Transverse colon (tissue), 4 donors: ENCODE results near the gene ZFAND2B. TPM values are rescaled to one million over a fixed set of nuclear protein-coding genes. Genes with fewer than 3 reads are reported as not detected.
"Not testable (repeated sequence)": the region's sequence is repeated elsewhere in the genome, so short reads cannot be mapped to it uniquely, and the experiment has no call there.

ENCODE experiments used
- DNase-seq: peaks from one replicate; pipeline ENCODE4 v3.0.0-alpha.2; 2019
- H3K27ac ChIP-seq, 4 donors: fragments of 200-600 bp; sonication (generic); 2 replicates each; pipeline ENCODE4 v1.5.1; 2016 to 2018; ENCODE audit warnings: inconsistent platforms in 4 of 4
- H3K27me3 ChIP-seq: fragments of 200-600 bp; sonication (generic); 2 replicates; pipeline ENCODE4 v1.5.1; 2017; ENCODE audit warnings: inconsistent platforms
- H3K36me3 ChIP-seq, 4 donors: fragments of 200-600 bp; sonication (generic); 2 replicates each; pipeline ENCODE4 v1.5.1; 2017 to 2019; ENCODE audit warnings: inconsistent platforms in 4 of 4
- H3K4me1 ChIP-seq, 4 donors: fragments of 200-600 bp; sonication (generic); 2 replicates each; pipeline ENCODE4 v1.5.1; 2017 to 2020; ENCODE audit warnings: inconsistent platforms in 4 of 4
- H3K4me3 ChIP-seq, 4 donors: fragments of 200-600 bp; sonication (generic); 1 replicate in 1 of 4; 2 replicates in 3 of 4; pipeline versions ENCODE4 v1.5.1 to v1.6.1; 2017 to 2019; ENCODE audit warnings: inconsistent platforms in 4 of 4
- H3K9me3 ChIP-seq, 2 donors: fragments of 200-600 bp; sonication (generic); 2 replicates each; pipeline ENCODE4 v1.5.1; 2017 to 2019; ENCODE audit warnings: inconsistent platforms in 2 of 2
- CTCF ChIP-seq, 5 experiments: fragments of 200-600 bp in 3 of 5; fragments of 450-650 bp in 2 of 5; sonication (generic) in 3 of 5; IDR thresholded peaks; 1 replicate in 2 of 5; 2 replicates in 3 of 5; pipeline ENCODE4 v1.5.1; 2016 to 2017; ENCODE audit warnings: antibody characterized with exemption in 5 of 5, inconsistent platforms in 3 of 5, mild to moderate bottlenecking in 2 of 5, moderate library complexity in 1 of 5
- EP300 ChIP-seq: sonication (generic); formaldehyde crosslinking; IDR thresholded peaks from one replicate; pipeline ENCODE4 v1.6.1; 2017; ENCODE audit warnings: antibody characterized with exemption, low read depth
- POLR2A ChIP-seq: fragments of 450-650 bp; IDR thresholded peaks from one replicate; pipeline ENCODE4 v1.6.1; 2016; ENCODE audit warnings: antibody characterized with exemption, mild to moderate bottlenecking, moderate library complexity
- POLR2AphosphoS5 ChIP-seq, 3 donors: sonication (generic); formaldehyde crosslinking; IDR thresholded peaks; one replicate each; pipeline ENCODE4 v1.6.1; 2016; ENCODE audit warnings: antibody characterized with exemption in 3 of 3
- WGBS, 2 donors: methylation state at CpG; one replicate each; pipeline ENCODE4 v1.1.5; 2018; ENCODE audit warnings: low coverage in 1 of 2; 5-methylcytosine and 5-hydroxymethylcytosine counted together
- in situ Hi-C, 4 donors: fragments of 200-750 bp; cut with MboI; loops; one replicate each; pipeline versions ENCODE4 v1.15.0 to v1.15.1; 2017; ENCODE audit warnings: low sequenced_read_pairs in 3 of 4, low pct_ligation_motif_present in 1 of 4, low pct_unique_long_range_greater_than_20kb in 1 of 4
- intact Hi-C: fragments of 100-400 bp; cut with DNase I; formaldehyde crosslinking; loops from one replicate; pipeline ENCODE4 v1.15.1; 2023; ENCODE audit warnings: low total_unique reads
- total RNA-seq, 4 donors: library from RNA; depleted of rRNA; stranded (reverse); fragments of >200 nt; gene quantifications; one replicate each; pipeline ENCODE4 v1.1.0, GENCODE V29; 2016

Gene ZFAND2B
- total RNA-seq, 4 donors from 2014 or later: 90.2 to 156 (median 119) TPM

GRCh38 chr2:219254590-219255201, 48.1 kb downstream of the ZFAND2B start:
- 22 to 66% methylated on average over 4 to 10 of the region's 12 CpGs for WGBS, 2 donors
- Histone ChIP-seq H3K27ac (peak overlapping the region; percentile 94 to 97 (median 94)), H3K9me3 (no peaks in the 10 kb centered on the region), H3K4me1 (peaks cover 21 to 45% (median 40%) of the 10 kb centered on the region in 4 donors), H3K27me3 (no peaks in the 10 kb centered on the region), H3K4me3 (peak overlapping the region; percentile 49 to 72 (median 60)), H3K36me3 (no peaks in the 10 kb centered on the region)
- intact Hi-C loops: no loop called here
- in situ Hi-C loops: no loop called here
- TF ChIP-seq POLR2A: no peak
- no peak for TF ChIP-seq POLR2AphosphoS5 (IDR thresholded peaks at IDR 0.05)
- no peak for TF ChIP-seq CTCF (IDR thresholded peaks at IDR 0.05)
- no peak for TF ChIP-seq EP300
- DNase-seq: no peak

- intact Hi-C loops, H3K4me3 ChIP-seq, in situ Hi-C loops, H3K27ac ChIP-seq, H3K9me3 ChIP-seq, DNase-seq, H3K4me1 ChIP-seq, H3K36me3 ChIP-seq: not testable (repeated sequence)
- H3K27me3 ChIP-seq: peaks cover 14% of the 10 kb centered on the region
- WGBS, 2 donors: 86 to 87% methylated on average over 10 of the region's 10 CpGs
Observed at GRCh38 chr2:219258942-219259341, 52.4 kb downstream of the ZFAND2B start.

Other genes starting within 250 kb of the ZFAND2B start
- gene CDK5R2, start 247.1 kb upstream of the ZFAND2B start, total RNA-seq: under 1 TPM in 1 of 4 donors, not detected in 3; 0.41 TPM
- 1 to 10 TPM in 2 of 4 donors, not detected in 2; 1.9 to 8.2 TPM for gene FEV, start 221.6 kb upstream of the ZFAND2B start, total RNA-seq
- 1 to 10 TPM in 1 of 4 donors, not detected in 3; 5.6 TPM for gene CRYBA2, start 213.4 kb upstream of the ZFAND2B start, total RNA-seq
- 1 to 10 TPM in 2 of 4 donors, under 1 TPM in 1, not detected in 1; 0.64 to 3.0 (median 1.5) TPM for gene CFAP65, start 165.3 kb upstream of the ZFAND2B start, total RNA-seq
- 10 to 100 TPM; 21.1 to 67.4 (median 65.5) TPM for gene IHH, start 145.9 kb upstream of the ZFAND2B start, total RNA-seq
- gene NHEJ1, start 46.0 kb upstream of the ZFAND2B start, total RNA-seq: 10 to 100 TPM; 50.5 to 90.2 (median 65.3) TPM
- gene SLC23A3, start 36.8 kb upstream of the ZFAND2B start, total RNA-seq: 10 to 100 TPM in 3 of 4 donors, 1 to 10 TPM in 1; 5.4 to 18.4 (median 15.7) TPM
- 100 to 1,000 TPM in 3 of 4 donors, 10 to 100 TPM in 1; 50.4 to 114 (median 106) TPM for gene CNPPD1, start 29.9 kb upstream of the ZFAND2B start, total RNA-seq
- 100 to 1,000 TPM in 2 of 4 donors, 10 to 100 TPM in 2; 37.8 to 226 (median 102) TPM for gene RETREG2, start 28.5 kb upstream of the ZFAND2B start, total RNA-seq
- gene ABCB6, start 12.2 kb downstream of the ZFAND2B start, total RNA-seq: 10 to 100 TPM in 3 of 4 donors, 1 to 10 TPM in 1; 3.4 to 28.7 (median 20.4) TPM
- 100 to 1,000 TPM in 1 of 4 donors, 10 to 100 TPM in 3; 73.2 to 243 (median 82.7) TPM for gene ATG9A, start 22.9 kb downstream of the ZFAND2B start, total RNA-seq
- 100 to 1,000 TPM in 2 of 4 donors, 10 to 100 TPM in 2; 64.3 to 318 (median 114) TPM for gene ANKZF1, start 23.0 kb downstream of the ZFAND2B start, total RNA-seq
- 1 to 10 TPM in 3 of 4 donors, under 1 TPM in 1; 0.40 to 9.1 (median 3.8) TPM for gene GLB1L, start 38.7 kb downstream of the ZFAND2B start, total RNA-seq
- 10 to 100 TPM; 18.7 to 44.8 (median 28.2) TPM for gene STK16, start 38.7 kb downstream of the ZFAND2B start, total RNA-seq
- gene TUBA4B, start 46.5 kb downstream of the ZFAND2B start, total RNA-seq: not detected
- 100 to 1,000 TPM in 1 of 4 donors, 10 to 100 TPM in 3; 39.2 to 101 (median 70.8) TPM for gene TUBA4A, start 47.1 kb downstream of the ZFAND2B start, total RNA-seq
- 10 to 100 TPM; 22.7 to 95.0 (median 54.3) TPM for gene DNAJB2, start 72.6 kb downstream of the ZFAND2B start, total RNA-seq
- 1 to 10 TPM in 3 of 4 donors, under 1 TPM in 1; 0.60 to 2.6 (median 2.1) TPM for gene PTPRN, start 102.6 kb downstream of the ZFAND2B start, total RNA-seq
- gene RESP18, start 126.0 kb downstream of the ZFAND2B start, total RNA-seq: not detected
- 100 to 1,000 TPM in 2 of 4 donors, 10 to 100 TPM in 2; 61.3 to 142 (median 104) TPM for gene DNPEP, start 181.1 kb downstream of the ZFAND2B start, total RNA-seq
- gene DES, start 211.6 kb downstream of the ZFAND2B start, total RNA-seq: over 10,000 TPM in 1 of 4 donors, 1,000 to 10,000 TPM in 2, 100 to 1,000 TPM in 1; 1,000 to 12,373 (median 1,519) TPM
- gene SPEG, start 228.1 kb downstream of the ZFAND2B start, total RNA-seq: 10 to 100 TPM; 26.5 to 95.8 (median 48.5) TPM